H1 (cell line): ENCODE results near the gene CFAP141. TPM values are rescaled to one million over a fixed set of nuclear protein-coding genes. Genes with fewer than 3 reads are reported as not detected.

Experiments
- CEBPB ChIP-seq: IDR thresholded peaks from 2 replicates; pipeline ENCODE4 v1.6.1; 2012; ENCODE audit warnings: low read depth, low read length
- JUND ChIP-seq: IDR thresholded peaks from 2 replicates; pipeline ENCODE4 v1.6.1; 2011; ENCODE audit warnings: mild to moderate bottlenecking, improper control_type of control experiment, low read length
- KDM5A ChIP-seq: fragments of 200-600 bp; IDR thresholded peaks from 2 replicates; pipeline ENCODE4 v1.7.1; 2012; ENCODE audit warnings: mild to moderate bottlenecking, low read length, inconsistent platforms, mixed read lengths
- NRF1 ChIP-seq: IDR thresholded peaks from 2 replicates; pipeline ENCODE4 v1.6.1; 2011; ENCODE audit warnings: mild to moderate bottlenecking, low read depth, low read length, improper control_type of control experiment
- POU5F1 ChIP-seq: IDR thresholded peaks from 2 replicates; pipeline ENCODE4 v1.6.1; 2011; ENCODE audit warnings: low read depth, mild to moderate bottlenecking, low read length, moderate library complexity
- RNF2 ChIP-seq: fragments of 200-900, 300-1000 bp; sonication (generic); IDR thresholded peaks from 2 replicates; pipeline ENCODE4 v1.7.1; 2016; ENCODE audit warnings: borderline replicate concordance, low read depth, mild to moderate bottlenecking, antibody characterized with exemption, low read length; ENCODE audit not compliant: poor library complexity, severe bottlenecking; ENCODE audit errors: missing control alignments
- SIRT6 ChIP-seq: IDR thresholded peaks from one replicate; pipeline ENCODE4 v1.7.1; 2012; ENCODE audit warnings: low read length, inconsistent platforms
- SIX5 ChIP-seq: IDR thresholded peaks from 2 replicates; pipeline ENCODE4 v1.6.1; 2011; ENCODE audit warnings: mild to moderate bottlenecking, low read depth, low read length
- SP1 ChIP-seq: IDR thresholded peaks from 2 replicates; pipeline ENCODE4 v1.6.1; 2011; ENCODE audit warnings: low read depth, low read length
- SP2 ChIP-seq: IDR thresholded peaks from 2 replicates; pipeline ENCODE4 v1.6.1; 2012; ENCODE audit warnings: mild to moderate bottlenecking, low read length, inconsistent platforms
- TCF12 ChIP-seq: IDR thresholded peaks from 2 replicates; pipeline ENCODE4 v1.6.1; 2011; ENCODE audit warnings: low read depth, mild to moderate bottlenecking, low read length
- TEAD4 ChIP-seq: IDR thresholded peaks from 2 replicates; pipeline ENCODE4 v1.6.1; 2012; ENCODE audit warnings: low read depth, low read length, inconsistent platforms, mixed read lengths
- YY1 ChIP-seq: IDR thresholded peaks from 2 replicates; pipeline ENCODE4 v1.6.1; 2011; ENCODE audit warnings: low read depth, mild to moderate bottlenecking, low read length
- polyA plus RNA-seq, 7 experiments: library from polyadenylated mRNA; depleted of rRNA in 3 of 7; stranded (reverse) in 5 of 7; unstranded in 2 of 7; fragments of >200 nt in 5 of 7; fragments of 200-250 nt in 2 of 7; gene quantifications; 1 replicate in 5 of 7; 2 replicates in 1 of 7; 4 replicates in 1 of 7; pipeline versions ENCODE4 v1.2.1 to v1.2.3, GENCODE V29; 2011 to 2013; ENCODE audit warnings: missing spikeins in 2 of 7, mixed read lengths in 2 of 7
- total RNA-seq: library from RNA; stranded (reverse); fragmentation: NEBNext Ultra II Directional; extraction: Animal tissue kit (Norgen Biotek cat#: 25700); gene quantifications from 2 replicates; pipeline ENCODE4 v1.2.1, GENCODE V29; 2021
- TF ChIP-seq, protein P1 (sequence below): fragments of 300-600 bp; sonication (generic); IDR thresholded peaks from 2 replicates; pipeline ENCODE4 v1.7.1; 2012; ENCODE audit warnings: low read length, moderate library complexity, mild to moderate bottlenecking, inconsistent platforms; ENCODE audit not compliant: insufficient replicate concordance

CFAP141 gene
- total and polyA plus RNA-seq, 2 of the 8 experiments (the other 6 are each of a cell fraction or from before 2014, with no cell fraction given), result not detected

DNA sequence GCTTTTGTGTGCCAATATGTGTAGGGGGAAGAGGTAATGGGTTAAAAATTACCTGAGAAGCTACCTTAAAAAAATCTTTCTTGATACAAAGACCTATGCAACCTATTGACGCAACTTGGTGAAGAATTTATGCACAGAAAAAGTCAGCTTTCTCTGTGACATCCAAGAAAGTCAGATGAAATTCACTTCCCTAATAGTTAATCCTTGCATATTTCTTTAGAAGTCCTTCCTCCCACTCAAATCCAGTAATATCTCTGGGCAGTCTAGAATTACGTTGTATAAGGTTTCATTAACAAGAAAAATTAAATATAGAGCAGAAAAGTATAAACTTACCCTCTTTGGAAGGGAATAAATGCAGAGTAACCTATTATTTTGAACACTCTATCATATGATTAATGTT is 17.5 kb upstream of the CFAP141 start (continued):
- TF ChIP-seq, protein P1, sequence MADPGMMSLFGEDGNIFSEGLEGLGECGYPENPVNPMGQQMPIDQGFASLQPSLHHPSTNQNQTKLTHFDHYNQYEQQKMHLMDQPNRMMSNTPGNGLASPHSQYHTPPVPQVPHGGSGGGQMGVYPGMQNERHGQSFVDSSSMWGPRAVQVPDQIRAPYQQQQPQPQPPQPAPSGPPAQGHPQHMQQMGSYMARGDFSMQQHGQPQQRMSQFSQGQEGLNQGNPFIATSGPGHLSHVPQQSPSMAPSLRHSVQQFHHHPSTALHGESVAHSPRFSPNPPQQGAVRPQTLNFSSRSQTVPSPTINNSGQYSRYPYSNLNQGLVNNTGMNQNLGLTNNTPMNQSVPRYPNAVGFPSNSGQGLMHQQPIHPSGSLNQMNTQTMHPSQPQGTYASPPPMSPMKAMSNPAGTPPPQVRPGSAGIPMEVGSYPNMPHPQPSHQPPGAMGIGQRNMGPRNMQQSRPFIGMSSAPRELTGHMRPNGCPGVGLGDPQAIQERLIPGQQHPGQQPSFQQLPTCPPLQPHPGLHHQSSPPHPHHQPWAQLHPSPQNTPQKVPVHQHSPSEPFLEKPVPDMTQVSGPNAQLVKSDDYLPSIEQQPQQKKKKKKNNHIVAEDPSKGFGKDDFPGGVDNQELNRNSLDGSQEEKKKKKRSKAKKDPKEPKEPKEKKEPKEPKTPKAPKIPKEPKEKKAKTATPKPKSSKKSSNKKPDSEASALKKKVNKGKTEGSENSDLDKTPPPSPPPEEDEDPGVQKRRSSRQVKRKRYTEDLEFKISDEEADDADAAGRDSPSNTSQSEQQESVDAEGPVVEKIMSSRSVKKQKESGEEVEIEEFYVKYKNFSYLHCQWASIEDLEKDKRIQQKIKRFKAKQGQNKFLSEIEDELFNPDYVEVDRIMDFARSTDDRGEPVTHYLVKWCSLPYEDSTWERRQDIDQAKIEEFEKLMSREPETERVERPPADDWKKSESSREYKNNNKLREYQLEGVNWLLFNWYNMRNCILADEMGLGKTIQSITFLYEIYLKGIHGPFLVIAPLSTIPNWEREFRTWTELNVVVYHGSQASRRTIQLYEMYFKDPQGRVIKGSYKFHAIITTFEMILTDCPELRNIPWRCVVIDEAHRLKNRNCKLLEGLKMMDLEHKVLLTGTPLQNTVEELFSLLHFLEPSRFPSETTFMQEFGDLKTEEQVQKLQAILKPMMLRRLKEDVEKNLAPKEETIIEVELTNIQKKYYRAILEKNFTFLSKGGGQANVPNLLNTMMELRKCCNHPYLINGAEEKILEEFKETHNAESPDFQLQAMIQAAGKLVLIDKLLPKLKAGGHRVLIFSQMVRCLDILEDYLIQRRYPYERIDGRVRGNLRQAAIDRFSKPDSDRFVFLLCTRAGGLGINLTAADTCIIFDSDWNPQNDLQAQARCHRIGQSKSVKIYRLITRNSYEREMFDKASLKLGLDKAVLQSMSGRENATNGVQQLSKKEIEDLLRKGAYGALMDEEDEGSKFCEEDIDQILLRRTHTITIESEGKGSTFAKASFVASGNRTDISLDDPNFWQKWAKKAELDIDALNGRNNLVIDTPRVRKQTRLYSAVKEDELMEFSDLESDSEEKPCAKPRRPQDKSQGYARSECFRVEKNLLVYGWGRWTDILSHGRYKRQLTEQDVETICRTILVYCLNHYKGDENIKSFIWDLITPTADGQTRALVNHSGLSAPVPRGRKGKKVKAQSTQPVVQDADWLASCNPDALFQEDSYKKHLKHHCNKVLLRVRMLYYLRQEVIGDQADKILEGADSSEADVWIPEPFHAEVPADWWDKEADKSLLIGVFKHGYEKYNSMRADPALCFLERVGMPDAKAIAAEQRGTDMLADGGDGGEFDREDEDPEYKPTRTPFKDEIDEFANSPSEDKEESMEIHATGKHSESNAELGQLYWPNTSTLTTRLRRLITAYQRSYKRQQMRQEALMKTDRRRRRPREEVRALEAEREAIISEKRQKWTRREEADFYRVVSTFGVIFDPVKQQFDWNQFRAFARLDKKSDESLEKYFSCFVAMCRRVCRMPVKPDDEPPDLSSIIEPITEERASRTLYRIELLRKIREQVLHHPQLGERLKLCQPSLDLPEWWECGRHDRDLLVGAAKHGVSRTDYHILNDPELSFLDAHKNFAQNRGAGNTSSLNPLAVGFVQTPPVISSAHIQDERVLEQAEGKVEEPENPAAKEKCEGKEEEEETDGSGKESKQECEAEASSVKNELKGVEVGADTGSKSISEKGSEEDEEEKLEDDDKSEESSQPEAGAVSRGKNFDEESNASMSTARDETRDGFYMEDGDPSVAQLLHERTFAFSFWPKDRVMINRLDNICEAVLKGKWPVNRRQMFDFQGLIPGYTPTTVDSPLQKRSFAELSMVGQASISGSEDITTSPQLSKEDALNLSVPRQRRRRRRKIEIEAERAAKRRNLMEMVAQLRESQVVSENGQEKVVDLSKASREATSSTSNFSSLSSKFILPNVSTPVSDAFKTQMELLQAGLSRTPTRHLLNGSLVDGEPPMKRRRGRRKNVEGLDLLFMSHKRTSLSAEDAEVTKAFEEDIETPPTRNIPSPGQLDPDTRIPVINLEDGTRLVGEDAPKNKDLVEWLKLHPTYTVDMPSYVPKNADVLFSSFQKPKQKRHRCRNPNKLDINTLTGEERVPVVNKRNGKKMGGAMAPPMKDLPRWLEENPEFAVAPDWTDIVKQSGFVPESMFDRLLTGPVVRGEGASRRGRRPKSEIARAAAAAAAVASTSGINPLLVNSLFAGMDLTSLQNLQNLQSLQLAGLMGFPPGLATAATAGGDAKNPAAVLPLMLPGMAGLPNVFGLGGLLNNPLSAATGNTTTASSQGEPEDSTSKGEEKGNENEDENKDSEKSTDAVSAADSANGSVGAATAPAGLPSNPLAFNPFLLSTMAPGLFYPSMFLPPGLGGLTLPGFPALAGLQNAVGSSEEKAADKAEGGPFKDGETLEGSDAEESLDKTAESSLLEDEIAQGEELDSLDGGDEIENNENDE, result no peak
- TF ChIP-seq YY1 (no peak), SP1 (no peak), SP2 (no peak), SIRT6 (no peak), NRF1 (no peak), CEBPB (no peak), SIX5 (no peak), RNF2 (no peak), JUND (no peak), TEAD4 (no peak), KDM5A (no peak), TCF12 (no peak), POU5F1 (no peak)
